Esophagus muscularis mucosa (tissue), 4 donors: ENCODE data around the gene TIMM17B. TPM values are rescaled to one million over a fixed set of nuclear protein-coding genes. Genes with fewer than 3 reads are reported as not detected.

Source experiments
- DNase-seq: peaks from one replicate; pipeline ENCODE4 v3.0.0-alpha.2; 2017; ENCODE audit errors: extremely low spot score
- H3K27ac ChIP-seq, 4 donors: fragments of 200-600 bp; sonication (generic); replicated peaks in 1 of 4; 1 replicate in 3 of 4; 2 replicates in 1 of 4; pipeline ENCODE4 v1.5.1; 2016 to 2019; ENCODE audit warnings: mild to moderate bottlenecking in 1 of 4
- H3K27me3 ChIP-seq, 4 donors: fragments of 200-600 bp; sonication (generic); one replicate each; pipeline versions ENCODE4 v1.5.1 to v1.6.0; 2016 to 2019
- H3K36me3 ChIP-seq, 4 donors: fragments of 200-600 bp; sonication (generic); one replicate each; pipeline ENCODE4 v1.5.1; 2016 to 2019
- H3K4me1 ChIP-seq, 4 donors: fragments of 200-600 bp; sonication (generic); one replicate each; pipeline ENCODE4 v1.5.1; 2016 to 2019
- H3K4me3 ChIP-seq, 4 donors: fragments of 200-600 bp; sonication (generic); 1 replicate in 2 of 4; 2 replicates in 2 of 4; pipeline ENCODE4 v1.5.1; 2016 to 2019; ENCODE audit warnings: mild to moderate bottlenecking in 4 of 4, moderate library complexity in 1 of 4
- H3K9me3 ChIP-seq, 4 donors: fragments of 200-600 bp; sonication (generic); 1 replicate in 3 of 4; 2 replicates in 1 of 4; pipeline ENCODE4 v1.5.1; 2016 to 2019
- CTCF ChIP-seq, 3 experiments: fragments of 200-600 bp in 2 of 3; fragments of 450-650 bp in 1 of 3; sonication (generic) in 2 of 3; IDR thresholded peaks; one replicate each; pipeline ENCODE4 v1.5.1; 2017 to 2019; ENCODE audit warnings: antibody characterized with exemption in 3 of 3, mild to moderate bottlenecking in 2 of 3, moderate library complexity in 1 of 3
- EP300 ChIP-seq: sonication (generic); formaldehyde crosslinking; IDR thresholded peaks from one replicate; pipeline ENCODE4 v1.6.1; 2017; ENCODE audit warnings: antibody characterized with exemption
- POLR2A ChIP-seq: fragments of 450-650 bp; IDR thresholded peaks from one replicate; pipeline ENCODE4 v1.6.1; 2017; ENCODE audit warnings: antibody characterized with exemption, moderate library complexity, mild to moderate bottlenecking, low read depth
- POLR2AphosphoS5 ChIP-seq, 2 donors: sonication (generic); formaldehyde crosslinking; IDR thresholded peaks; one replicate each; pipeline ENCODE4 v1.6.1; 2017; ENCODE audit warnings: antibody characterized with exemption in 2 of 2
- WGBS: methylation state at CpG from one replicate; pipeline ENCODE4 v1.1.5; 2018; 5-methylcytosine and 5-hydroxymethylcytosine counted together
- intact Hi-C: fragments of 100-400 bp; cut with DNase I; formaldehyde crosslinking; loops from one replicate; pipeline ENCODE4 v1.15.1; 2023
- total RNA-seq, 4 donors: library from RNA; depleted of rRNA; stranded (reverse); fragments of >200 nt; gene quantifications; one replicate each; pipeline versions ENCODE4 v1.1.0 to v1.2.1, GENCODE V29; 2016

Gene TIMM17B
- total RNA-seq, 4 donors from 2014 or later, result 36.1 to 59.6 (median 51.1) TPM

GRCh38 chrX:48909703-48910294 is 12.2 kb upstream of the TIMM17B start:
- 90% methylated on average over 16 of the region's 17 CpGs for WGBS
- Histone ChIP-seq H3K4me3 (no peak overlapping the region), H3K4me1 (peaks cover 5 to 21% (median 16%) of the 10 kb centered on the region in 4 donors), H3K9me3 (no peaks in the 10 kb centered on the region), H3K27ac (no peak overlapping the region), H3K27me3 (no peaks in the 10 kb centered on the region), H3K36me3 (peaks cover 0 to 40% (median 27%) of the 10 kb centered on the region in 4 donors)
- no peak for DNase-seq
- intact Hi-C loops, result no loop called here
- TF ChIP-seq POLR2AphosphoS5 (IDR thresholded peaks at IDR 0.05) (no peak), CTCF (IDR thresholded peaks at IDR 0.05) (no peak), EP300 (no peak), POLR2A (no peak)

- Histone ChIP-seq H3K9me3 (no peaks in the 10 kb centered on the region), H3K27me3 (no peaks in the 10 kb centered on the region), H3K4me3 (no peak overlapping the region), H3K36me3 (peaks cover 0 to 38% (median 27%) of the 10 kb centered on the region in 4 donors), H3K27ac (no peak overlapping the region), H3K4me1 (peaks cover 5 to 21% (median 16%) of the 10 kb centered on the region in 4 donors)
- intact Hi-C loops, result no loop called here
- TF ChIP-seq POLR2A (no peak), POLR2AphosphoS5 (IDR thresholded peaks at IDR 0.05) (no peak), EP300 (no peak), CTCF (IDR thresholded peaks at IDR 0.05) (no peak)
- 69% methylated on average over 1 of the region's 1 CpG for WGBS
- DNase-seq, result no peak
These were observed 11.0 kb upstream of the TIMM17B start for GRCh38 chrX:48908600-48908999.

GRCh38 chrX:48905090-48905790 is 7.7 kb upstream of the TIMM17B start:
- H3K27me3 ChIP-seq, result no peaks in the 10 kb centered on the region
- no peak for DNase-seq
- intact Hi-C loops, result no loop called here
- H3K36me3 ChIP-seq, result peaks cover 0 to 69% (median 57%) of the 10 kb centered on the region in 4 donors
- no peaks in the 10 kb centered on the region for H3K9me3 ChIP-seq
- H3K4me1 ChIP-seq, result peaks cover 0 to 7% (median 2%) of the 10 kb centered on the region in 4 donors
- 89% methylated on average over 20 of the region's 20 CpGs for WGBS
- H3K27ac ChIP-seq, result no peak overlapping the region
- no peak for TF ChIP-seq CTCF (IDR thresholded peaks at IDR 0.05)
- TF ChIP-seq POLR2A, result no peak
- TF ChIP-seq EP300, result no peak
- TF ChIP-seq POLR2AphosphoS5 (IDR thresholded peaks at IDR 0.05), result no peak
- no peak overlapping the region for H3K4me3 ChIP-seq

- intact Hi-C loops, result no loop called here
- Histone ChIP-seq H3K36me3 (peaks cover 0 to 69% (median 59%) of the 10 kb centered on the region in 4 donors), H3K27me3 (no peaks in the 10 kb centered on the region), H3K4me1 (peaks cover 0 to 4% (median 2%) of the 10 kb centered on the region in 4 donors), H3K27ac (no peak overlapping the region), H3K9me3 (no peaks in the 10 kb centered on the region), H3K4me3 (no peak overlapping the region)
- TF ChIP-seq POLR2A (no peak), CTCF (IDR thresholded peaks at IDR 0.05) (no peak), EP300 (no peak), POLR2AphosphoS5 (IDR thresholded peaks at IDR 0.05) (no peak)
- 87% methylated on average over 11 of the region's 14 CpGs for WGBS
- DNase-seq, result no peak
These were observed 7.1 kb upstream of the TIMM17B start for GRCh38 chrX:48904626-48905025.
